ENCODE measurements around the gene RBL2.

GRCh38 chr16:53449816-53450517, 15.7 kb downstream of the RBL2 start:
- no peak for TF ChIP-seq CTCF (IDR thresholded peaks at IDR 0.05)
- TF ChIP-seq POLR2A (IDR thresholded peaks at IDR 0.05) = no peak
